Activated T-helper 2 cell treated with anti-CD3 and anti-CD28 coated beads, Interferon-gamma antibody, Interleukin-2, Interleukin-4, amounts not matched to agents 10 μg/mL and 5 μg/mL and 100 μg/mL, durations not matched to agents 14 hours and 24 hours and 36 hours (primary cell): ENCODE data around the gene AMZ1. TPM values are rescaled to one million over a fixed set of nuclear protein-coding genes. Genes with fewer than 3 reads are reported as not detected.

ENCODE experiments used
- DNase-seq: peaks from one replicate; pipeline ENCODE4 v3.0.0; 2021; ENCODE audit warnings: low spot score
- H3K27ac Mint-ChIP-seq: one replicate; pipeline ENCODE4 v1.8.0; 2021; ENCODE audit warnings: mixed read lengths
- H3K27me3 Mint-ChIP-seq: one replicate; pipeline ENCODE4 v1.8.0; 2021; ENCODE audit warnings: low read depth, mixed read lengths
- H3K36me3 Mint-ChIP-seq: one replicate; pipeline ENCODE4 v1.8.0; 2021; ENCODE audit warnings: low read depth, mixed read lengths
- H3K4me1 Mint-ChIP-seq: one replicate; pipeline ENCODE4 v1.8.0; 2021; ENCODE audit warnings: low read depth, mixed read lengths
- H3K4me3 Mint-ChIP-seq: one replicate; pipeline ENCODE4 v1.8.0; 2021; ENCODE audit warnings: low read depth, mild to moderate bottlenecking, moderate library complexity, mixed read lengths
- H3K9me3 Mint-ChIP-seq: one replicate; pipeline ENCODE4 v1.8.0; 2021; ENCODE audit warnings: mixed read lengths
- intact Hi-C: fragments of 100-400 bp; cut with micrococcal nuclease; formaldehyde crosslinking; loops from one replicate; pipeline ENCODE4 v1.15.1; 2023
- total RNA-seq: library from RNA; stranded (reverse); gene quantifications from 2 replicates; pipeline ENCODE4 v1.2.3, GENCODE V29; 2022

The AMZ1 gene, protein sequence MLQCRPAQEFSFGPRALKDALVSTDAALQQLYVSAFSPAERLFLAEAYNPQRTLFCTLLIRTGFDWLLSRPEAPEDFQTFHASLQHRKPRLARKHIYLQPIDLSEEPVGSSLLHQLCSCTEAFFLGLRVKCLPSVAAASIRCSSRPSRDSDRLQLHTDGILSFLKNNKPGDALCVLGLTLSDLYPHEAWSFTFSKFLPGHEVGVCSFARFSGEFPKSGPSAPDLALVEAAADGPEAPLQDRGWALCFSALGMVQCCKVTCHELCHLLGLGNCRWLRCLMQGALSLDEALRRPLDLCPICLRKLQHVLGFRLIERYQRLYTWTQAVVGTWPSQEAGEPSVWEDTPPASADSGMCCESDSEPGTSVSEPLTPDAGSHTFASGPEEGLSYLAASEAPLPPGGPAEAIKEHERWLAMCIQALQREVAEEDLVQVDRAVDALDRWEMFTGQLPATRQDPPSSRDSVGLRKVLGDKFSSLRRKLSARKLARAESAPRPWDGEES
- 0.07 and 0.14 TPM in 2 replicates for total RNA-seq

DNA sequence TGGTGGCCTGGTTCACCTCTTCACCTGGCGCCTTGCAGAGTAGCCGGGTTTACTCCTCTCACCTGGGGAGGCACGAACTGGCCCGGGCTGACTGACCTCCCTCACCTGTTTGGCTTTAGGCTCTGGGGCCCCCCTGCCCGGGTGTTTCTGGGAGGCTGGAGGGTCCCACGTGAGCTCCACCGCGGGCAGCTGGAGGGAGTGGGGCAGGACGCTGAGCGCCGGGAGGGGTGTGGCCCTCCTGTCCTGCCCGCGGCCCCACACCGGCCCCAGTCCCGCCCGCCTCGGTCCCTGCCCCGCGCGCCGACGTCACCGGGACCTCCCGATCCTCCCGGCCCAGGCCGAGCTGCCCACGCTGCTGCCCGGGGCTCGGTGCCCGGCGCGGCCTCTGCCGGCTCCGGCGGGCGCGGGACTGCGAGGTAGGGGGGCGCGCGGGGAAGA, at the start of gene AMZ1:
TSS of gene AMZ1 (plus strand) at position 322 of the 438 bp plus-strand sequence. CDS start 12,250 bp downstream, outside the sequence.
- Mint-ChIP-seq H3K27ac (no peak within 1 kb of the TSS), H3K36me3 (no peaks in the 10 kb centered on the region), H3K4me1 (peaks cover 10% of the 10 kb centered on the region), H3K27me3 (peaks cover 41% of the 10 kb centered on the region), H3K9me3 (no peaks in the 10 kb centered on the region), H3K4me3 (no peak within 1 kb of the TSS)
- intact Hi-C loops, result loop anchor here (10.0 kb wide), 1 partner anchor 233 kb away; no protein-coding TSS in a partner anchor
- no peak for DNase-seq

DNA sequence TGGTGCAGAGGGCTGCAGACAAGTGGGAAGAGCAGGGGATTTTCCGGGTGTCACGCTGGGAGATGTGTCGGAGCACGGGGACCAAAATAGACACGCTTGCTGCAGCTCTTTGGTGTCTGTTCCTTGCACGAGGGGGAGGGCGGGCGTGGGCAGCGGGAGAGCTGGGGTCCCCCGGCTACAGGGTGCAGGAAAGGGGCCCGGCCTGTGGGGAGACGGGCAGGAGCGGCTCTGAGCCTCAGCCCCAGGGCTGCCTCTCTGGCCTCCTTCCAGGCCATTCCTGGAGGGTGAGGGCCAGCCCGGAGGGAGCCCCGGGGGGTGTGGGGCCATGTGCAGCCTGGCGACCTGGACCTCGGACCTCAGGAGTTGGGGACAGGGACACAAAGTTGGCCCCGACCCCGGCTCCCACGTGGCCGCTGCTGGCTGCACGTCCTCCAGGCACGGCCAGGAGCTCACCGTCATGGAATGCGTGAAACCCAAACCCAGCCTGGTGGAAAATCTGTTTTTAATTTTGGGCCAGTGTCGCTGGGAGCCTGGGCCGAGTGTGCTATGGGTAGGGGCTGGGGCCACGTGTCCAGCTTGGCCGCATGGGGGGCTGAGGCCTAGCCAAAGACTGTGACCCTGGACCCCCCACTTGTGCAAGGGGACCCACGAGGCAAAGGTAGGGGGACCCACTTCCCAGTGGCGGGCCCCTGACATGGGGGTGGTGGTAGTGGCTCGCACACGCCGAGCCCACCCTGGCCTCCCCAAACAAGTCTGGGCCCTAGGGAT, 49.6 kb upstream of the AMZ1 start:
- Mint-ChIP-seq H3K27me3 (no peaks in the 10 kb centered on the region), H3K27ac (no peak overlapping the region), H3K36me3 (no peaks in the 10 kb centered on the region), H3K4me1 (peaks cover 6% of the 10 kb centered on the region), H3K9me3 (no peaks in the 10 kb centered on the region), H3K4me3 (no peak overlapping the region)
- intact Hi-C loops, result no loop called here
- DNase-seq, result no peak

DNA sequence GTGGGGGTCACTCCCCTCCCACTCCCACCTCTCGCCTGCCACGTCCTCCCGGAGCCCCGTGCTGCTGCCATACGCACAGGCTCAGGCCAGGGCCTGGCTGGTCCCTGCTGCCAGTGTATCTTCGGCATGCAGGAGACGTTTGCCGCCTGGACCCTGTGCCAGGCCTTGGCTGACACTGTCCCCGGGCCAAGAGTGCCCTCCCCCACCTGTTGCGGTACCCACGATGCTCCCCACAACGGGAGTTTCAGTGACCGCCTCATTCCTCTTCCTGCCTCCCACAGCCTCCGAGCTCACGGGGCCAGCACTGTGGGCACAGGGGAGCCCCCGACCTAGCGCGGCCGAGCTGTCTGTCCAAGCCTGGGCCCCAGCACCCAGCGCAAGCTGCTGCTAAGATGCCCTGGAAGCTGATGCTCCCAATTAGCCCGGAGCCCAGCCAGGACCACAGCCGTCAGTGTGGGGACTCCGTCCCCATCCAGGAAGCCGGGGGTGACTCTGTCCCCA, 48.8 kb upstream of the AMZ1 start:
- Mint-ChIP-seq H3K27ac (no peak overlapping the region), H3K4me1 (peaks cover 3% of the 10 kb centered on the region), H3K27me3 (no peaks in the 10 kb centered on the region), H3K36me3 (no peaks in the 10 kb centered on the region), H3K9me3 (no peaks in the 10 kb centered on the region), H3K4me3 (no peak overlapping the region)
- intact Hi-C loops, result no loop called here
- no peak for DNase-seq

DNA sequence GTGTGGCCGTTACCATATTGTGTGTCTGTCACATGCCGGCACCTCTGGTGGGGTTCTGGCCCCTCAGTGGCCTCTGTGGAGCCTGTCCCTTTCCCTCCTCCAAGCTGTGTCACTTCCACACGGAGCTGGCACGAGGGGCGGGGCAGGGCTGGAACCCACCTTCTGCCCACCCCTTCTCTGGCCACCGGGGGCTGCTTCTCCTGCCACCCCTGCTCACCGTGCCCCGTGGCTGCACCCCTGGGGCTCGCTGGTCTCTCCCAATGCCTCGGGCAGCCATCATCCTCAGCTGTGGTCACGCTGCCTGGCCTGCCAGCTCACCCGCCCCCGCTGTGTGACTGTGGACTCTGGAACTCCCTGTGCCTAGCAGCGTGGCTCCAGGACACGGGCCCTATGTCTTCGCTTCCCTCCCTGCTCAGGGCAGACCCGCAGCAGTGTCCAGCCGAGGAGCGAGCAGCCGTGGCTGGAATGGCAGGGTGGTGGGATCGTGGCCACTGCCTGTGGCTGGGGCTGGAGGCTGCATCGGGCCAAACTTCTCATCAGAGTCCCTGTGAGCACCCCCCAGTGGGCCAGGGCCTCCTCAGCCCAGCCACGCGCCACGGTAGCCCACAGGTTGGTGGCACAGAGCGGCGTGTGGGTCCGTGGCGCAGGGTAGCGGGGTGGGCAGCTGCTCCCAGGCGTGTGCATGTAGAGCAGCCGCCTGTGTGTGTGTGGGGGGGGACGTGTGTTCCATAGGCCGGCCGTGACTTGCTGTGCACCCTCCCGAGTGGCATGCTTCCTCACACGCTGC, 48.1 kb upstream of the AMZ1 start:
- peaks cover 7% of the 10 kb centered on the region for H3K4me1 Mint-ChIP-seq
- no peaks in the 10 kb centered on the region for H3K9me3 Mint-ChIP-seq
- H3K4me3 Mint-ChIP-seq, result no peak overlapping the region
- DNase-seq, result no peak
- no peaks in the 10 kb centered on the region for H3K27me3 Mint-ChIP-seq
- H3K27ac Mint-ChIP-seq, result no peak overlapping the region
- intact Hi-C loops, result no loop called here
- no peaks in the 10 kb centered on the region for H3K36me3 Mint-ChIP-seq

DNA sequence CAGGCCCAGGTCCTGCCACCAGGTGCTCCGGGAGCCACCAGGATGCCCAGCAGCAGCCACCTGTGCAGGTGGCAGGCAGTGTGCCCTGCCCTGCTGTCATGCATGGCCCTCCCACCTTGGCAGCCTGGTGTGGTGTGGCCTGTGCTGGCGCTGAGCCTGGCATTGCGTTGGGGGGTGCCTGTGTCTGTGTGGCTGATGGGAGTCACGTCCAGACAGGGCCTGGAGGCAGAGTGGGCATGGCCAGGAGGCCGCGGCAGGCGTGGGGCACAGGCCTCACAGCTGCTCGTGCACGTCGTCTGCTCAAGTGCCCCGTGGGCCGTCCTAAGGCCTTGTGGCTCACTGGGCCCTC, 47.5 kb upstream of the AMZ1 start:
- Mint-ChIP-seq H3K27me3 (no peaks in the 10 kb centered on the region), H3K36me3 (no peaks in the 10 kb centered on the region), H3K27ac (no peak overlapping the region), H3K9me3 (no peaks in the 10 kb centered on the region), H3K4me3 (no peak overlapping the region), H3K4me1 (peaks cover 12% of the 10 kb centered on the region)
- intact Hi-C loops, result no loop called here
- DNase-seq, result no peak

DNA sequence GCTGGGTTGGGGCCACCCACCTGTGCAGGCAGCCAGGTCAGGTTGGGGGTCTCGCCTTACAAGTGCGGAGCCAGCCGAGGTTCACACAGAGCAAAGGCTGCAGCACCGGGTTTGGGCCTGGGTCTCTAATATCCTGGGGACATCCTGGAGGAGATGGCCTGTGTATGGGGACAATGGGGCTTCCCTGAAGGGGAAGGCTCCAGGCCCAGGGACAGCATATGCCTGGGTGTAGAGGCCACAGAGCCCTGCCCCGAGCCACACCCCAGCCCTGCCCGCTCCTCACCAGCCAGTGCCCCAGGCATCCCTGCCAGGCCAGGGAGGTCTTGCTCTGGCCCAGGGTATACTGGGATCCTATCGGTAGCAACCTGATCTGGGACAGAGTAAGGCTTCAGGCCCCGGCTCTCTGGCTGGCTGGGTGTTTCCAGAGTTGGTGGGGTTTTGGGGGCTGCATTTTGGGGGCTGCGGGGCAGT, 47.1 kb upstream of the AMZ1 start:
- intact Hi-C loops, result no loop called here
- Mint-ChIP-seq H3K36me3 (no peaks in the 10 kb centered on the region), H3K27ac (no peak overlapping the region), H3K4me3 (no peak overlapping the region), H3K27me3 (no peaks in the 10 kb centered on the region), H3K9me3 (no peaks in the 10 kb centered on the region), H3K4me1 (peaks cover 15% of the 10 kb centered on the region)
- no peak for DNase-seq

DNA sequence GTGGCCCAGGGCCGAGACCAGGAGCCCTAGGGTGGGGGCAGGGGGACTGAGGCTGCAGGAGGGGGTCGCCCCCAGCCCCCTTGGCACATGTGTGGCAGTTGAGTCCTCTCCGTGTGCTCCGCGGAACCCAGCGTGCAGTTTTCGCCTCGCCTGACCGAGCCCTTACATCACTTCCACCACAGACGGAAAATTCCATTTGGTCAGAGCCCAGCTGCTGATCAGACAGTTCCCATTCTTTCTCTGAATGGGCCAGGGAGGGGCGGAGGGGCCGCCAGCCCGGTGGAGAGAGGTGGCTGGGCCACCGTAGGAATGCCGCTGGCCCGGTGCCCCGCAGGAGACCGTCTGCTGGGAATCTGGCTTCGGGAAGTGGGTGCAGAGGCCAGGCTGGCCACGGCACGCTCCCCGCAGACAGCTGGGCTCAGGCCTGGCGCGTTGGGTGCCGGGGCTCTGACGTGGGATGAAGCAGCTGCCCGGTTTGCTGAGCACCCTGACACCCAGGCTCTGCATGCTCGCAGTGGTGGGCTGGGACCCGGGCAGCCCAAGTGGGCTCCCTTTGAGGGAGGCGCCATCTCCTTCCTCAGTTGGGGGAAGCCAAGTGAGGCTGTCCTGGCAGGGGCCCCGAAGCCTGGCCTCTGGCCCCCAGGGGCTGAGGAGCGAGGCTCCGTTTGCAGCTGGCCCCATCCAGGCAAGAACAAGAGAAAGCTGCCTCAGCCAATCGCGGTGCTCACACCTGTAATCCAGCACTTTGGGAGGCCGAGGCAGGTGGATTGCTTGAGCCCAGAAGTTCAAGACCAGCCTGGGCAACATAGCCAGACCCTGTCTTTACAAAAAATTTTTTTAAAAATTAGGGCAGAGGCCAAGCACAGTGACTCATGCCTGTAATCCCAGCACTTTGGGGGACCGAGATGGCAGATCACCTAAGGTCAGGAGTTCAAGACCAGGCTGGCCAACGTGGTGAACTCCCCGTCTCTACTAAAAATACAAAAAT, 46.3 kb upstream of the AMZ1 start:
- Mint-ChIP-seq H3K27ac (no peak overlapping the region), H3K4me1 (peaks cover 13% of the 10 kb centered on the region), H3K4me3 (no peak overlapping the region), H3K9me3 (no peaks in the 10 kb centered on the region), H3K27me3 (no peaks in the 10 kb centered on the region), H3K36me3 (no peaks in the 10 kb centered on the region)
- no peak for DNase-seq
- intact Hi-C loops, result no loop called here

DNA sequence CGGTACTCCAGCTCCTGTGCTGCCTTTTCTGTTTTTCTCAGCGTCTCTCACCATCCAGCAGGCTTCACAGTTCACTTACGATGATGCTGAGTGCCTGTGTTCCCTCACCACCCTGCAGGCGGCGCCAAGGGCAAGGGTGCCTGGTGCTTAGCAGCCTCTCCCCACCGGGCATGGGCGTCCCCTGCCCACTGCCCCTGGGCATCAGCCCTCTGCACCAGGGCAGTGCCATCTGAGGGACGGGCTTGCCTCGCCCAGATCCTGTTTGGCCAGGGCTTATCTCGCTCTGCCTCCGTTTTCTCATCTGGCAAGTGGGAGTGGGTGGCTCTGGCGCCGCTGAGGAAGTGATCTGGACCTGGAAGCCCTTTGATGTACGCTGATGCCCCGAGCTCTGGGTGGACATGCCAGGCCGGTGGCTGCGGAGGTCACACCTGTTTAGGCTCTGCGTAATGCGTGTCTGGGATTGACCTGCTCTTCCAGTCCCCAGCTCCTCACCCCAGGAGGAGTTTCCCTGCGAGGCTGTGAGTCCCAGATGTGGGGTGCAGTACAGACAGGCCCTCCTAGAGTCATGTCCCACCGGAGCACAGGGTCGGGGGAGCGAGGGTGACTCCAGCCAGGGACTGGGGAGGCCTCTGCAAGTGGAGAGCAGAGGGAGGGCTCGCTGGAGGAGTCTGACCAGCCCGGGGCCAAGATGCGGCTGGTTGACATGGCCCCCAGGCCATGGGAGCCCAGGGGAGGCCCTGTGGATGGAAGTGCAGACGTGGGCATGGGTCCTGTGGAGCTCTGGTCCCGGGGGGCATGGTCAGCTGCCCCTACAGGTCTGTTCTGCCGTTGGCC, 44.4 kb upstream of the AMZ1 start:
- Mint-ChIP-seq H3K27ac (no peak overlapping the region), H3K4me3 (no peak overlapping the region), H3K9me3 (no peaks in the 10 kb centered on the region), H3K27me3 (no peaks in the 10 kb centered on the region), H3K4me1 (peaks cover 13% of the 10 kb centered on the region), H3K36me3 (no peaks in the 10 kb centered on the region)
- DNase-seq, result no peak
- intact Hi-C loops, result no loop called here

DNA sequence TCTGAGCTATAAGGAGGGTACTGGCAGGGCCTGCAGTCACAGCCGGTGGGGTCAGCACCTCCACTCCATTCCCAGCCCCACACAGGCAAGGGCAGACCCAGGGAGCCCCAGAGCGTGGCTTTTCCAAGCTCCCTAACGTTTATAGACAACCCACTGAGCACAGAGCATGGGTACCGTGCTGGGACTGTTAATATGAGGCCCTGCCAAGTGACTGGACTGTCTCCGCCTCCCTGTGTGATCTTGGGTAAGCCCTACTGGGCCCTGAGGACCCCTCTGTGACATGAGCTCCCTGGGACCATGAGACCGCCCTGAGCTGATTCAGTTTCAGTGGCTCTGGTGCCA, 43.8 kb upstream of the AMZ1 start:
- peaks cover 13% of the 10 kb centered on the region for H3K4me1 Mint-ChIP-seq
- no peaks in the 10 kb centered on the region for H3K36me3 Mint-ChIP-seq
- H3K9me3 Mint-ChIP-seq, result no peaks in the 10 kb centered on the region
- intact Hi-C loops, result no loop called here
- no peaks in the 10 kb centered on the region for H3K27me3 Mint-ChIP-seq
- H3K4me3 Mint-ChIP-seq, result no peak overlapping the region
- no peak overlapping the region for H3K27ac Mint-ChIP-seq
- no peak for DNase-seq

DNA sequence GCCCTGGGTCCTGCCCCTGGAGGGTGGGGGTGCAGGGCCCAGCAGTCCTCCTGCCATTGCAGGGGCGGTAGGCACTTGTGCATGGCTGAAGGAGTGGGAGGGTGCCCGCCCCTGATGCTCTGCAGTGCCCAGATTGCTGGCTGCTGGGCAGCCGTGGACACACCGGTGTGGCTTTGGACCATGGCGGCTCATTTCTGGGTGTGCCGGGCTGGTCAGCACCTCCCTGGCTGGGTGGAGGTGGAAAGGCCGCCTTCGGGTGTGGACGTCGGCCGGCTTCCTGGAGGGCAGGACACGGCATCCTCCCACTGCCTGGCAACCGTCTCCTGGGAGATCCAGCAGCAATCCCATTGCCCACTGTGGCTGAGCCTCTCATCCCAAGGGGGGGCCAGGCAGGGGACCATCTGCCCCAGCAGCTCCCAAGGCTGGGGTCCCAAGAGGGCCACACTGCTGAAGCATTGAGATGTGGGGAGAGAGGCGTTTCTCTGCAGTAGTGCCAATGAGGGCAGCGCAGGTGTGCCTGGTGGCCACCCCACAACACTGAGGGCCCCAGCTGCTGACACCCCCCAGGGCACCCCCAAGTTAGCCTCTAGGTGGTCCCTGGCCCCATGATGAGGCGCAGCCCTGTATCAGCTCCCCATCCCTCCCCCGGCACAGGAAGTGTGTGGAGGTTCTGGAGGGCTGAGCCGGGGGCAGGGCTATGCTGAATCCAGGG, 43.3 kb upstream of the AMZ1 start:
- Mint-ChIP-seq H3K36me3 (no peaks in the 10 kb centered on the region), H3K9me3 (no peaks in the 10 kb centered on the region), H3K4me3 (peak overlapping the region; percentile 66), H3K27ac (peak overlapping the region; percentile 83), H3K27me3 (no peaks in the 10 kb centered on the region), H3K4me1 (peaks cover 13% of the 10 kb centered on the region)
- intact Hi-C loops, result no loop called here
- DNase-seq, result no peak
